ENCODE measurements around the gene SOX3.

DNA sequence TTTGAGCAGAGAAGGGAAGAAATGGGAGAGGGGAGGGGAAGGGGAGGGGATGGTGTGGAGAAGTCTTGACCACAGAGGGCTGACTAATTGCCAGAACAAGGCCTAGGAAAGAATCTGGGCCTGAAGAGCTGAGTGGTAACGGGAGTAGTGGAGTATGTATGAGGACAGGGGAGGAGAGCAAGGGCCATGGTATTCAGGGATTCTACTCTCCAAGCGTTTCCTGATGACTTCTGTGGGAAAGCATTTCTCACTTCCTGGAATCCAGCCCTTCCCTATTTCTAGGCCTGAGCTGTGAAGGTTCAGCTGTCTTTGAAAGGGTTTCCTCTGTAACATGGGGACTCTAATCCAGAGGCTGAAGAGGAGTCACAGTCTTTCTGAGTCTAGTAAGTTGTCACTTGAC, 19.7 kb upstream of the SOX3 start:
- TF ChIP-seq ELF4 (IDR thresholded peaks at IDR 0.05) = no peak
- no peak for TF ChIP-seq TARDBP (IDR thresholded peaks at IDR 0.05)
- TF ChIP-seq FOXA1 (IDR thresholded peaks at IDR 0.05) = no peak
- TF ChIP-seq ZNF384 (IDR thresholded peaks at IDR 0.05) = no peak
